GM19397 (cell line): Measurements from ENCODE around the gene AOPEP.

Source experiments
- ATAC-seq: cut with Tn5 transposase; IDR thresholded peaks from one replicate; pipeline ENCODE4 v1.9.1; 2021; ENCODE audit warnings: mild to moderate bottlenecking, moderate library complexity; ENCODE audit not compliant: unreplicated experiment

The AOPEP gene

DNA sequence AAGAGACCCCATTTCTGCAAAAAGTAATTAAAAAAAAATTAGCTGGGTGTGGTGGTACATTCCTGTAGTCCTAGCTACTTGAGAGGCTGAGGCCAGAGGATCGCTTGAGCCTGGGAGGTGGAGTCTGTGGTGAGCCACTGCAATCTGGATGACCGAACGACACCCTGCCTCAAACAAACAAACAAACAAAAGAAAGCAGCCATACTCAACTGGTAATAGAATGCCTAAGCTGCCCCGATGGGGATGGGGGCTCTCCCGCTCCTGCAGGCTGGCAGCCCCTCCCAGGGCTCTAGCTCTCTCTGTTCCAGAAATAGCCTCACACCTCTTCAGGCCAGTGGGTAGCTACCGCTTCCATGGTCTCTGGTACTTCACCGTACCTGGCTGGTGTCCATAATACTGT lies 349.2 kb downstream of the AOPEP start:
- ATAC-seq, result no peak

- ATAC-seq, result no peak
Measured at GRCh38 chr9:95076696-95077052, 350.2 kb downstream of the AOPEP start.

DNA sequence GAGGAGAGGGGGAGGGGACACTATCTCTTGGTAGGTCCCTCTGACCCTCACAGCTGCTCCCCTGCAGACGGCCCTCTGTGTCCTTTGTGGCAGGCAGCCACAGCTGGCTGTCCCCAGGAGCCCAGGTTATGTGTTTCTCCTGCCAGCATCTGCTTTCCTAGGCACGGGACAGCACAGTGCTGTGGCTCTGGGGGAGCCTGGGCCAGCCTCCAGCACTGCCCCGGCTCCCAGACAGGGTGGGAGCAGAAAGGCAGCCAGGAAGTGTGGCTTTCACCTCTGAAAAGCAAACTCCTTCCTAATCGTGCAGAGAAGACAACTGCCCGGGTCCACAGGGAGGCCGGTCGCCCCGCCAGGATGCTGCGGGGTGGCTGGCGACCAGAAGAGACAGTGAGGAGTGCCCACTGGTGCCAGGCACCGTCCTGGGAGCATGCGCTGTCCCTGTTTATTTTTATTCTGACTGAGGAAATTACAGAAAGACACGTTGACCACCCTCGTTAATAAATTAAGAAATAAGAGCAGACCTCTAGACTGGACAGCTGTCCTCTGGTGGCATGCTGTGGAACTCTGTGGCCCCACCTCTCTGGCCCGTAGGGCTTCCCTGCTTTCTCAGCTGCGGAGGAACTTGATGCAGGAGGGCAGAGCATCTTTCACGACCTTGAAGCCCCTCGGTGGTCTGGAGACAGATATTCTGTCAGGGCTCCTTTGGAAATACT lies 350.7 kb downstream of the AOPEP start:
- no peak for ATAC-seq

DNA sequence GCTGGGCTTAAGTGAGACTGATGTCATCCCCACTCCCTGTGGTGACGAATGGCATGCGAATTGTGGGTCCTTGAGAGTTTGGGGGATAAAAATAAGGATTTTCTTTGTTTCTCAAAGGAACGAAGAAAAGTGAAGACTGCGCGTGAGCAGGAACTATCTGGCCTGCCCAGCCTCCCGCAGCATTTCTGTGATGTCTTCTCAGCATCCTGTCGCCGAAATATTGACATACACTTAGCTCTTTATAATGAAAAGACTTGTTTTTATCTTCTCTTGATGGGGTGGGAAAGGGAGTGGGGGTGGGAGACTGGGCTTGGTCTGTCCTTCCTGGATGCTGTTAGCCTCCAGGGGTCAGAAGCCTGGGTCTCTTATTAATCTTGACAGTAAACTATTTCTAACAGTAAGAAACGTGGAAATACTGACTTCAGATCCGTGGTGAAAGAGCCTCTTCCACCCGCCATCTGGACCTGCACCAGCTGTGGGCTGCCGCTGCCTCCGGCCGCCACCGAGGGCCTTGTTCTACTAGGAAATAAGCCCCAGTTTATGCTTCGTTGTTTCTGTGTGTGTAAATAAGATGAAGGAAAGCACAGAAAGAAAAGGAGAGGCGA lies 351.4 kb downstream of the AOPEP start:
- no peak for ATAC-seq

DNA sequence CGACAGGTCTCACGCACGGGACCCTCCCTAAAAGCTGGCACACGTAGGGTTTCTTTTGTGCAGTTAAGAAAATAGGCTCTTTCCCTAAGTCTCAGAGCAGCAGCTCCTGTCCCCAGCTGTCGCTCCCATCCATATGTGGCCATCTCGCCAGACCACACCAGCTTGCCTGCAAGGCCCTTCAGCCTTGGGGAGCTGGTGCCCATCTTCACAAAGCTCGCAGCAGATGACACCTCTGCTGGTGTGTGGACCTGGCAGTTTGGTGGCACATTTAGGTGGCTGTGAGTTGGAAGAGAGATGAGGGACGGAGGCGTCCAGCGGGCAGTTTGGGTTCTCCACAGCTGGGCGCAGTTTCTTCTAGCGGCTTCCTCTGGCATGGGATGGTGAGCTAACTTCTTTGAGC lies 352.0 kb downstream of the AOPEP start:
- ATAC-seq, result no peak

DNA sequence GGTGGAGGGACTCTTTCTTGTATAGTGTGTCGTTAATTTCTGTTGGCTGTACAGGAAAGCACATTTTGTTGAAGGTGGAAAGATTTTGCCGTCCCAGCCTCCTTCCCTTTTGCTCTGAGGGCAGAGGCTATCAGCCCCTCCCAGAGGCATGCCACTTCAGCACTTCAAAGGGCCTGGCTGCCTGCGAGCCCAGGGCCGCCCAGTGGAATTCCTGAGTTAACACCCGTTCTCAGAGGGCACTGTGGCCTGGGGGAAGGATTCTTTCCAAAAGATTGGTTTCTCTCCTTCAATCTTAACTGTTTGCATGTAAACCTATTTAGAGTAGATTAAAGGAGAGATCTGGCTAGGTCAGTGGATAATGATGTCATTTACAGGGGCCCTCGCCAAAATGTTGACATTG lies 352.4 kb downstream of the AOPEP start:
- ATAC-seq, result no peak

DNA sequence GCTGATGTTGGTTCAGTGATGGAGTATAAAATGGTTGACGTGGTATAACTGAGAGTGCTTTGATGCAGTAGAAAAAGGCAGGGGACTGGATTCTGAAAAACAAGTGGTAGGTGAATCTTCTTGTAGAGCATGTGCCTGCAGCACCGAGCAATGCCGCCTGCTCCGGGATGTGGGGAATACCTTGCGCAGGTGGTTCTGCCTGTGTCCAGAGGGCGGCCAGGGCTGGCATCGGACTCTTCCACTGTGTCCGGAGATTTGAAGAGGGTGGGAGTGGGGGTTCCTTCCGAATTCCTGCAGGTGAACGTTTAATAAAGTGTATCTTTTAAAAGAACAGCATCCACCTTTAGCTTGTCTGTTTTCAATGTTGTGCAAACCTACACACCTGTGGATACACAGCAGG lies 353.0 kb downstream of the AOPEP start:
- no peak for ATAC-seq

DNA sequence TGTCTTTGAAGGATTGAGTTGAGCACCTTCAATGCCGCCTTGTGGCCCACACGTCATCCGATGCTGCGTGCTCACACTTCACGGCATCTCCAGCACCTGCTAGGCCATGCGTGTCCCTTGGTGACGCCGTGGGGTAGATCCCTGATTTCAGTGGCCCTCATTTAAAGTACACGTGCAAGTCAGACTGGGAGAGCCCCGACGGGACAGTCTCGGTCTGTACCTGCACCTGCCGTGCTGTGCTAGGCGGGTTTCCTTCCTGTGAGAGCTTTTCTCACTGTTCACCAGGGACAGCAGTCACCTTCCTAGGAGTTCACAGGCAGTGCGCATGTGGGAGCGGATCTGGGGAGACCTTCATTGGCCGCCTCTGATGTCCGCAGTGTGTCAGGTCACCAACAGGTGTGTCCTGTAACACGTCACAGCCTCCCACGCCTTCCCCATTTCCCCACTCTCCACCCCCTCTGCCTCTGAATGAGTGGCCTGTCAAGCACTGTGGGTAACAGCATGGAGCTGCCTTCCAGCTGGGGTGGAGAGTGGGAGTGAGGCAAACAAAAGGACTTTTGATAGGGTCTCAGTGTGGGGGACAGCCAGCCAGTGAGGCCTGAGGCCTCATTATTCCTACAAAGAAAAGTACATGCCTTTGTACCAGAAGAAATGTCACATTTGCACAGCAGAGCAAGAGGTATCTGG lies 354.6 kb downstream of the AOPEP start:
- ATAC-seq, result no peak

GRCh38 chr9:95081998-95082397 lies 355.5 kb downstream of the AOPEP start:
- no peak for ATAC-seq

GRCh38 chr9:95082401-95083084 lies 356.0 kb downstream of the AOPEP start:
- ATAC-seq, result no peak

GRCh38 chr9:95083086-95083768 lies 356.7 kb downstream of the AOPEP start:
- ATAC-seq, result no peak

DNA sequence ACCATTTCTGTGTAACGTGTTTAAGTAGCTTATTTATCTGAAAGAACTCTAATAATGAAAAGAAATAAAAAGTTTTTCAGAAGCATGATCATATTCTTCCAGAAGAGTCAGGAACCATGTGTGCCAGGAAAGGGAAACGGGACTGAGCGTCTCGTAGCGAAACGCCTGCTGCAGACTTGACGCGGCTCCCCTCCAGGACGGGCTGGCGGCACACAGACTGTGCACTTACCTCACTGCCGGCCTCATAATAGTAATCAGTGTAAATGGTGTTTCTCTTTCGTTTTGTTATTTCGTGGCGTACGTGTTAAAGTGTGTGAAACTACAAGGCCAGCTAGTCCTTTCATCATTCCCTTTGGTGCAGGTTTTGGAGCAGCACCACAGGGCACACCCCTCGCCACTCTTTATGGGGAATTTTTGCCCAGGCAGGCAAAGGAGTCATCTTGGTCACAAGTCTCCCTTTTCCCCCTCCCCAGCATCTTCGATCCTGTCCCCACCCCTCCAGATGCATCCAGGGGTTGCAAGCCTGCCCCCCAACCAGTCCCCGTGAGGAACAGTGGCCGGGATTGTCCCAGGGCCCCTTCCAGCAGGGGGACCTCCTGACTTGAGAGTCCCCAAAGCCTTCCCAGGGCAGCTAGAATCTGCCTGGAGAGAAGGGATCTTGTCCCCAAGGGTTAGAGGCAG lies 357.9 kb downstream of the AOPEP start:
- ATAC-seq, result no peak

GRCh38 chr9:95085036-95085770 lies 358.7 kb downstream of the AOPEP start:
- no peak for ATAC-seq

- ATAC-seq, result no peak
Measured at GRCh38 chr9:95085861-95086563, 359.5 kb downstream of the AOPEP start.

DNA sequence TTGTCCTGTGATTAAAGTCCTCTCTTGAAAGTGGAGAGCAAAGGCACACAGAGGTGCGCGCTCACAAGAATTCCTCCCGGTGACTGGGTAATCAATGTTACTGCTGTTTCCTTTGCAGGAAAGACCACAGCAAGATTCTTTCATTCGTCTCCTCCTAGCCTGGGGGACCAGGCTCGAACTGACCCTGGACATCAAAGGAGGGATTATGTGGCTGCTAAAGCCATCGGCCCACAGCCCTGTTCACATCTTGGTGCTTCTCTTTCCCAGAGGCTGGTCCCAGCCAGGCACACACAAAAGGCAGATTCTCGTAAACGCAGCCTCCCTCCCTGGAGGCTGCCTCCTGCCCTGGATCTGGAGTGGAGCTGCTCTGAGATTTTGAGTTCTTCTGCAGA lies 360.1 kb downstream of the AOPEP start:
- no peak for ATAC-seq

- no peak for ATAC-seq
Measured at GRCh38 chr9:95087659-95088242, 361.3 kb downstream of the AOPEP start.

- no peak for ATAC-seq
Measured at GRCh38 chr9:95088421-95089161, 362.1 kb downstream of the AOPEP start.
